ENCODE measurements around the gene MAN2B2. TPM values are rescaled to one million over a fixed set of nuclear protein-coding genes. Genes with fewer than 3 reads are reported as not detected.

Gene MAN2B2
- total and polyA plus RNA-seq, 2 of the 8 experiments (the other 6 are each of a cell fraction or from before 2014, with no cell fraction given), result 3.3 to 4.0 TPM

- TF ChIP-seq CHD7 (IDR thresholded peaks at IDR 0.05; ENCODE audit: insufficient replicate concordance, low read length) (no peak), JUN (IDR thresholded peaks at IDR 0.05; ENCODE audit: low read depth, low read length) (no peak), YY1 (IDR thresholded peaks at IDR 0.05; ENCODE audit: low read depth, low read length) (no peak), CTBP2 (IDR thresholded peaks at IDR 0.05; ENCODE audit: borderline replicate concordance, insufficient read depth, insufficient read length, low read length) (no peak), CEBPB (IDR thresholded peaks at IDR 0.05; ENCODE audit: low read depth, low read length) (no peak), EP300 (IDR thresholded peaks at IDR 0.05; ENCODE audit: borderline replicate concordance in 1 of 2, low read depth in 2 of 2, low read length in 2 of 2) (no peak), GTF2F1 (IDR thresholded peaks at IDR 0.05; ENCODE audit: borderline replicate concordance, low read depth, low read length) (no peak), SUZ12 (IDR thresholded peaks at IDR 0.05; ENCODE audit: low read length) (no peak), RFX5 (IDR thresholded peaks at IDR 0.05; ENCODE audit: borderline replicate concordance, low read depth, low read length) (no peak)
- TF ChIP-seq, protein P1, sequence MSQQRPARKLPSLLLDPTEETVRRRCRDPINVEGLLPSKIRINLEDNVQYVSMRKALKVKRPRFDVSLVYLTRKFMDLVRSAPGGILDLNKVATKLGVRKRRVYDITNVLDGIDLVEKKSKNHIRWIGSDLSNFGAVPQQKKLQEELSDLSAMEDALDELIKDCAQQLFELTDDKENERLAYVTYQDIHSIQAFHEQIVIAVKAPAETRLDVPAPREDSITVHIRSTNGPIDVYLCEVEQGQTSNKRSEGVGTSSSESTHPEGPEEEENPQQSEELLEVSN (IDR thresholded peaks at IDR 0.05), result no peak
- TF ChIP-seq, protein P2, sequence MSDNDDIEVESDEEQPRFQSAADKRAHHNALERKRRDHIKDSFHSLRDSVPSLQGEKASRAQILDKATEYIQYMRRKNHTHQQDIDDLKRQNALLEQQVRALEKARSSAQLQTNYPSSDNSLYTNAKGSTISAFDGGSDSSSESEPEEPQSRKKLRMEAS (IDR thresholded peaks at IDR 0.05), result no peak
Measured at GRCh38 chr4:6671648-6672047, 96.7 kb downstream of the MAN2B2 start (continued).

Measured in H1 (cell line).